Activated naive CD4-positive, alpha-beta T cell treated with anti-CD3 and anti-CD28 coated beads for 36 hours (primary cell): ENCODE data around the gene KCNIP1. TPM values are rescaled to one million over a fixed set of nuclear protein-coding genes. Genes with fewer than 3 reads are reported as not detected.

Experiments used
- CTCF ChIA-PET: fragments of 350-600 bp; sonication (Branson Sonifier 250); formaldehyde crosslinking; loops from one replicate; lab custom pipeline; 2021; ENCODE audit warnings: antibody characterized with exemption; lab: Charles Lee
- DNase-seq: peaks from one replicate; pipeline ENCODE4 v3.0.0-alpha.2; 2020
- H3K27ac Mint-ChIP-seq: one replicate; pipeline ENCODE4 v1.8.0; 2021; ENCODE audit warnings: mild to moderate bottlenecking, mixed read lengths
- H3K27me3 Mint-ChIP-seq: one replicate; pipeline ENCODE4 v1.8.0; 2021; ENCODE audit warnings: low read depth, mixed read lengths
- H3K36me3 Mint-ChIP-seq: one replicate; pipeline ENCODE4 v1.8.0; 2021; ENCODE audit warnings: low read depth, mixed read lengths
- H3K4me1 Mint-ChIP-seq: one replicate; pipeline ENCODE4 v1.8.0; 2021; ENCODE audit warnings: low read depth, mixed read lengths
- H3K4me3 Mint-ChIP-seq: one replicate; pipeline ENCODE4 v1.8.0; 2021; ENCODE audit warnings: mild to moderate bottlenecking, moderate library complexity, mixed read lengths
- H3K9me3 Mint-ChIP-seq: one replicate; pipeline ENCODE4 v1.8.0; 2021; ENCODE audit warnings: mixed read lengths
- intact Hi-C: fragments of 100-400 bp; cut with micrococcal nuclease; formaldehyde crosslinking; loops from one replicate; pipeline ENCODE4 v1.15.1; 2023
- total RNA-seq, 2 experiments: library from RNA; stranded (reverse); gene quantifications; one replicate each; pipeline ENCODE4 v1.2.3, GENCODE V29; 2021

KCNIP1 gene
- total RNA-seq, 2 experiments from 2014 or later = not detected

DNA sequence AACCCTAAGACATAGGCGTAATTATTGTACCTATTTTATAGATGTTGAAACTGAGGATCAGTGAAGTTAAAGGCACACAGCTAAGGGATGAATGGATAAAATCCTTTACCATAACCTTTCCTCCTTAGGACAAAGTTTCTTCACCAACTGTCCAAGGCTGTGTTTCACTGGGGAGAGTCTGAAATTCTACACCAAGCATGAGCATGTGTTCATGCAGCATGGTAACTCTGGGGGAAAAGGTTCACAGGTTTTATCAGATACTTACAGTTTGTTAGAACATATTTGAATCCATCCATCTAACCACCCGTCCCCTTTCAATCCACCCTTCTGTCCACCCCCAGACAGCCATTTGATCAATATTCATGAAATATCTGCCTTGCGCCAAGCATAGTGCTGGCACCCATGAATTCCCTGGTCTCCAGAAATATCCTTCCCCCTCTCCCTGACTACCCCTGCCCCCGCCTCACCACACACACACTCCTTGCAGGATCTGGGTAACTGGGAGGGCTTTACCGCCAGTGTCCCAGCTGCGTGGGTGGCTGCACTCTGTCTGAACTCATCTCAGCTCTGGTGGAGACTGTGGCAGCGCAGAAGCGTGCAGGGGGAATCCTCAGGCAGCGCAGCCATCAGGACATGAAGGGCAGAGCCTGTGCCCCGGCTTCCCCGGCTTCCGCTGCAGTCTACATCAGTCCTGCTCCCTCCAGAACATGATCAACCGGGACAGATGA, 6.3 kb upstream of the KCNIP1 start:
- no peaks in the 10 kb centered on the region for H3K9me3 Mint-ChIP-seq
- H3K4me1 Mint-ChIP-seq = no peaks in the 10 kb centered on the region
- DNase-seq = no peak
- no peak overlapping the region for H3K27ac Mint-ChIP-seq
- peaks cover 31% of the 10 kb centered on the region for H3K27me3 Mint-ChIP-seq
- CTCF ChIA-PET = no interaction called here
- intact Hi-C loops = no loop called here
- H3K4me3 Mint-ChIP-seq = no peak overlapping the region
- no peaks in the 10 kb centered on the region for H3K36me3 Mint-ChIP-seq

DNA sequence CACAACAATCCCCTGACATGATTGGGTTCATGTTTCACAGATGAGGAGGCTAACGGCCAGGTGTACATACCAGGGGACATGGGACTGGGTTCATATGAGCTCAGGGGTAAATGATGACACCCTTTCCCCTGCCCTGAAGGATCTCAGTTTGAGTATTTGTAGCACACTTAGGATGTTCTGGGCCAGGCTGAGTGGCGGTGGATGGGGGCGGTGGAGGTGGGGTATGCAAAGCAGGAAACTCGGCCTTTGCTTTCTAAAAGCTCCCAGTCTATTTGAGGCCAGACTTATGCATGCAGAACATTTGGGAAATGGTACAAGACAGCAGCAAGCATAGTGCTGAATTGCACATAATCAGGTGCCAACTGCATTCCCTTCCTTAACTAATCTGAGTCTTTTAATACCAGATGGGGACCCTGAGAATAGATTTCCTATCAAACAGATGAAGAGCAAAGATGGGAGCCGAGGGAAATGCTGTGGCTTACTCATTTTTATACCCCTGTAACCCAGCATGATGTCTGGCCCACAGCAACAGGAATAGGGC, 4.9 kb upstream of the KCNIP1 start:
- H3K27me3 Mint-ChIP-seq = peaks cover 36% of the 10 kb centered on the region
- intact Hi-C loops = no loop called here

DNA sequence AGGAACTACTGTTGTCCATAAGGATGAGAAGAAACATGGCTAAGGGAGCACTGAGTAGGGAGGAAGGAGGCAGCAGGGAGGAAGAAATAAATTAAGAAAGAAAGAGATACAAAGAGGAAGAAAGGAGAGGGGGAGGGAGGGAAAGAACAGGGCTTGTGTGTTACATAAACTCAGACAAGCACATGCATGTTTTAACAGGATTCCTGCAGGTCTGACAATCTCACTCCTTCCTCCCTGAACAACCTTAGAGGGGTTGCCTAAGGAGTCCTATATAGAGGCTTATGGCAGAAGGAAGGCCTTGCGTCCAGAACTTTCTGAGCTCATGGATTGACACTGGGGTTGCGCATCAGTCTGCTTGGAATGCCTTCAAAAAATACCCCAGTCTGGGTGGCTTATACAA, 4.2 kb upstream of the KCNIP1 start:
- CTCF ChIA-PET = no interaction called here
- Mint-ChIP-seq H3K36me3 (no peaks in the 10 kb centered on the region), H3K9me3 (no peaks in the 10 kb centered on the region), H3K27me3 (peaks cover 35% of the 10 kb centered on the region), H3K27ac (no peak overlapping the region), H3K4me3 (no peak overlapping the region), H3K4me1 (no peaks in the 10 kb centered on the region)
- no peak for DNase-seq
- intact Hi-C loops = no loop called here

More for the DNA sequence above, 4.9 kb upstream of the KCNIP1 start:
- H3K4me3 Mint-ChIP-seq = no peak overlapping the region
- CTCF ChIA-PET = no interaction called here
- no peaks in the 10 kb centered on the region for H3K9me3 Mint-ChIP-seq
- DNase-seq = no peak
- no peaks in the 10 kb centered on the region for H3K4me1 Mint-ChIP-seq
- H3K36me3 Mint-ChIP-seq = no peaks in the 10 kb centered on the region
- H3K27ac Mint-ChIP-seq = no peak overlapping the region

DNA sequence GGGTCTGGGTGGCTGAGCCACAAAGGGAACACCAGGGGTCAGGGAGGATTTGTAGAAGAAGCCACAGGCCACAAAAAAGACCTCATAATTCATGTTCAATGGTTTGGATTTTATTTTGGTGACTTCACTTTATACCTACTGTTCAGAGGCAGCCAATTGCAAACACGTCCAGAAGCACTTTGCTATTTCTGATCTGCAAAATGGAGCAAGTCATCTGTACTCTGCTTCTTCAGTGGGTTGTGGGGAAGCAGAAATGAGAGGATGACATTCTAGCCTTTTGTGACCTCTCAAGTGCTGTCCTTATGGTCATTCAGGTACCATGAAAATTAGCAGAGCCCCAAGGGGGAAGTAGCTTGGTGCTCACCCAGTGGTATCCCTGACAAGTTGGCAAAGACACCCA, 2.5 kb upstream of the KCNIP1 start:
- DNase-seq = no peak
- no peaks in the 10 kb centered on the region for H3K36me3 Mint-ChIP-seq
- no peak overlapping the region for H3K27ac Mint-ChIP-seq
- H3K27me3 Mint-ChIP-seq = peaks cover 38% of the 10 kb centered on the region
- CTCF ChIA-PET = no interaction called here
- intact Hi-C loops = no loop called here
- H3K4me3 Mint-ChIP-seq = no peak overlapping the region
- H3K4me1 Mint-ChIP-seq = no peaks in the 10 kb centered on the region
- no peaks in the 10 kb centered on the region for H3K9me3 Mint-ChIP-seq

DNA sequence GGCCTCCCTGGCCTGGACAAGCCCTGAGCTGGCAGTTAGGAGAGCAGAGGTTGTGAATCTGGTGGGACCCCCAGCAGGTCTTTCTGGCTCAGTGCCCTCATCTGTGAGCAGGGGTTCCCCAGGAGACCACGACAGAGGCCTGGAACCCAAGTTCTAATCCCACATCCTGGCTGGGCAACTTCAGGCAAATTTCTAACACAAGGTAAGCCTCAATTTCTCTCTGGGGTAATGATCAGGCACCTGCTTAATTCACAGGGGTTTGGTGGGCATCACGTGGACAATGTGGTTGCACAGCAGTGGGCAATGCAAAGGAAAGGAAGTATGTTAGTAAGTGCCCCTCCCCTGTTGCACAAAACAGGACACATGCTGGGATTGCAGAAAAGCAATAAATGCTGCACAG, 1.9 kb upstream of the KCNIP1 start:
- DNase-seq = no peak
- H3K27me3 Mint-ChIP-seq = peaks cover 37% of the 10 kb centered on the region
- CTCF ChIA-PET = no interaction called here
- no peaks in the 10 kb centered on the region for H3K9me3 Mint-ChIP-seq
- no peaks in the 10 kb centered on the region for H3K36me3 Mint-ChIP-seq
- intact Hi-C loops = no loop called here
- no peak overlapping the region for H3K27ac Mint-ChIP-seq
- H3K4me3 Mint-ChIP-seq = no peak overlapping the region
- H3K4me1 Mint-ChIP-seq = no peaks in the 10 kb centered on the region

DNA sequence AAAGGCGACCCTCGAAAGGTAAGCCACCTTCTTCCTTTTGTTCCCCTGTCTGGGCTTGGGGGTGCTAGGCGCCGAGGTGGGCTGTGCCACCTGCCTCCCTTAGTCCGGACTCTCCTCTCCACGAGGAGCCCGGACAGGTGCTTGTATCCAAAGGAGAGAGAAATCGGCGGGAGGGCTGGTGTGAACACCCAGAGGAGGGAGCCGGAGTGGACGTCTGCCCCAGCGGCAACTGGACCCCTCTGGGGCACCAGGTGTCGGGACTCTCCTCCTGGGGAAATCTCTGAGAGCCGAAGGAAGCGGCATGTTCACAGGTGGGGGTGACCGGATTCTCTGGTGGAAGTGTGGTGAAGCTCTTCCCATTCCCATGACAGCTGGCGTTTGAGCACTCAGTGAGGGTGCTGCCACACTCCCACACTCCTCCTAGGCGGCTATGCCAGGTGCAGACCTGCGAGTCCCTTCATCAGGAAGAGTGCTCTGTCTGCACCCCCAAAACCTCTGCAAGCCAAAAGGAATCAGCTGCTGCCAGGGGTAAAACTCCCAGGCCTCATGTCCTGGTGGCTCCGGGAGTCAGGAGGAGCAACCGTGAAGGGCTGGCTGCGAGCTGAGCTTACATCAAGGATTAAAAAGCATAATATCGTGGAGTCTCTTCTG, 921 bp downstream of the KCNIP1 start:
- Mint-ChIP-seq H3K27me3 (peaks cover 40% of the 10 kb centered on the region), H3K27ac (no peak overlapping the region), H3K9me3 (no peaks in the 10 kb centered on the region), H3K4me3 (no peak overlapping the region), H3K4me1 (no peaks in the 10 kb centered on the region), H3K36me3 (no peaks in the 10 kb centered on the region)
- DNase-seq = no peak
- intact Hi-C loops = no loop called here
- CTCF ChIA-PET = interaction anchor here (0.6 kb wide), 1 partner anchor 1790 kb away, joined by 3 read pairs; no protein-coding TSS in a partner anchor

DNA sequence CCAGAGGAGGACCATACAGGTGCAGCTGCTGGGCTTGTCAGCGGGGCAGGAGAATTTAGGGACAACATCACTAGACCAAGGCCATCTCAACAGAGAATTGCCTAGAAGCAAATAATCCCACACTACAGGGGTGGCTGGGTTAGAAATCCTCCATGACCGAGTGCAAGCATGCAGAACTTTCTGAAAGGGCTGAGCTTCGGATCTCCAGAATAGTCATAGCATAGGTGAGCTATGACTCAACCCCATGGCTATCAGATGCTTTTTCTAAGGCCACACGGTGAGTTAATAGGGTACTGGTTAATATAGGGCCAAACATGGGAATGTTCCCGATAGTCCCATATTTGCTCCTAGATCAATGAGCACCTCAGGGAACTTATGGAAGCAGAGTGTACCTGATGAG, 4.2 kb downstream of the KCNIP1 start:
- no peak overlapping the region for H3K4me3 Mint-ChIP-seq
- no peak overlapping the region for H3K27ac Mint-ChIP-seq
- no peaks in the 10 kb centered on the region for H3K4me1 Mint-ChIP-seq
- DNase-seq = no peak
- intact Hi-C loops = no loop called here
- H3K27me3 Mint-ChIP-seq = peaks cover 21% of the 10 kb centered on the region
- CTCF ChIA-PET = no interaction called here
- no peaks in the 10 kb centered on the region for H3K9me3 Mint-ChIP-seq
- no peaks in the 10 kb centered on the region for H3K36me3 Mint-ChIP-seq

DNA sequence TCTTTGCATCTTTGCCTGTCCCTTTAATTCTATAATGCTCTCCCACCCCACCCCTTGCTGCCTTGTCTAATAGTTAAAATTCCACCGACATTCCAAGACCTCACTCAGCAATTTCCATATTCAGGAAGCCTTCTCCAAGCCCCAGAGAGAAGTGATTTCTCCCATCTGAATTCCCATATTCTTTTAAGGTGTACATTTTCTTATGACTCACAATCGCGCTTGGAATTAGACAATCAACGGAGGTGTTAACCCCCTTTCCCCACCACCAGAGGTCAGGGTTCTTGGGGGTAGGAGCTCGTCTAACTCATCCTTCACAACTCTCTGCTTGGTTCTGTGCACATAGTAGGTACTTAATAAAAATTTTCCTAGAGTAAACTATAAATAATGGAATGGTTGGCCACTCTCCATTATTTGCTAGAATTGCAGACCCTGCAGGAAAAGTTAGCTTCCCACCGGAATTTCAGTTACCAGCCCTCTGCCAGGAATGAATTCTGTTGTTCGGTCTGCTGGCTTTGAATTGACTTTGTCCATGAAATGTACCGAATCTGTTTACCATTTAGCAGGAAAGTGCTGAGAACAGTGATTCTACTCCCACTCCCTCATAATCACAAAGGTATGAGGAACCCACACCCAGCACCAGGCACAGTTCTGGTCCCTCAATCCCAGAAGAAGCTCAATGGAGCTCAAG, 5.0 kb downstream of the KCNIP1 start:
- CTCF ChIA-PET = interaction anchor here (0.5 to 0.9 kb wide), 2 partner anchors 112 to 826 kb away, joined by 3 to 5 read pairs; no protein-coding TSS in a partner anchor

DNA sequence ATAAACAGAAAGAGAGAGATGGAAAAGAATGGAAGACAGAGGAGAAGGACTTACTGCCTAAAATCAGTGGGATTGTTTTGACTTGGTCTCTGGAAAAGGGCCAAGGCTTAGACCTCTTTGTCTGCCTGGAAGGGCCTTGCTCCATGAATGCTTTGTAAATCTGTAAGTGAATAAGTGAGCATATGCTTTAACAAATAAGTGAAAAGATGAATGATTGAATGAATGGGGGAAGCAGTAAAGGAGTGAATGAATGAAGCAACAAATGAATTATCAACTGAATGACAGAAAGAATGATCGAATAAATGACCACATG, 5.5 kb downstream of the KCNIP1 start:
- H3K4me3 Mint-ChIP-seq = no peak overlapping the region
- DNase-seq = no peak
- peaks cover 17% of the 10 kb centered on the region for H3K27me3 Mint-ChIP-seq
- H3K36me3 Mint-ChIP-seq = no peaks in the 10 kb centered on the region
- H3K27ac Mint-ChIP-seq = no peak overlapping the region
- intact Hi-C loops = no loop called here
- H3K9me3 Mint-ChIP-seq = no peaks in the 10 kb centered on the region
- no peaks in the 10 kb centered on the region for H3K4me1 Mint-ChIP-seq
- CTCF ChIA-PET = interaction anchor here (0.5 to 0.9 kb wide), 2 partner anchors 112 to 825 kb away, joined by 3 to 5 read pairs; no protein-coding TSS in a partner anchor

More for the DNA sequence above, 5.0 kb downstream of the KCNIP1 start:
- H3K27me3 Mint-ChIP-seq = peaks cover 17% of the 10 kb centered on the region
- H3K4me1 Mint-ChIP-seq = no peaks in the 10 kb centered on the region
- intact Hi-C loops = no loop called here
- DNase-seq = no peak
- no peak overlapping the region for H3K4me3 Mint-ChIP-seq
- no peak overlapping the region for H3K27ac Mint-ChIP-seq
- H3K36me3 Mint-ChIP-seq = no peaks in the 10 kb centered on the region
- no peaks in the 10 kb centered on the region for H3K9me3 Mint-ChIP-seq

DNA sequence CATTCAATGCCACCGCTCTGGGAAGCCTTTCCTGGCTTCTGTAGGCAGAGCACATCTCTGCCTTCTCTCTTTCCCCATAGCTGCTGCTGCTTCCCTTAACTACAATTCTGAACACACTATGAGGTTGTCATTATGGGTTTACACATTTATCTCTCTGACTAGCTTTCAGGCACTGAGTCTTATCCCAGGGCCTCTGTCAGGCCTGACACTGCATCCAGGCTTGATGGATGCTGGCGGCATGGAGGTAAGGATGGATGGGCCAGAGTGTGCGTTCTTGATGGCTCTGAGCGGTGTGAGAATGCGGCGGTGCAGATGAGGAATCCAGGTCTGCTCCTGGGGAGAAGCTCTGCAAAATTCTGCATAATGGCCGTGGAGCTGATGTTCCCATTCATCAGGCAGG, 6.3 kb downstream of the KCNIP1 start:
- no peaks in the 10 kb centered on the region for H3K4me1 Mint-ChIP-seq
- intact Hi-C loops = no loop called here
- H3K27ac Mint-ChIP-seq = no peak overlapping the region
- no peaks in the 10 kb centered on the region for H3K36me3 Mint-ChIP-seq
- H3K9me3 Mint-ChIP-seq = no peaks in the 10 kb centered on the region
- no peak for DNase-seq
- no peak overlapping the region for H3K4me3 Mint-ChIP-seq
- peaks cover 11% of the 10 kb centered on the region for H3K27me3 Mint-ChIP-seq
- CTCF ChIA-PET = interaction anchor here (1.3 kb wide), 1 partner anchor 89 kb away, joined by 3 read pairs; no protein-coding TSS in a partner anchor

DNA sequence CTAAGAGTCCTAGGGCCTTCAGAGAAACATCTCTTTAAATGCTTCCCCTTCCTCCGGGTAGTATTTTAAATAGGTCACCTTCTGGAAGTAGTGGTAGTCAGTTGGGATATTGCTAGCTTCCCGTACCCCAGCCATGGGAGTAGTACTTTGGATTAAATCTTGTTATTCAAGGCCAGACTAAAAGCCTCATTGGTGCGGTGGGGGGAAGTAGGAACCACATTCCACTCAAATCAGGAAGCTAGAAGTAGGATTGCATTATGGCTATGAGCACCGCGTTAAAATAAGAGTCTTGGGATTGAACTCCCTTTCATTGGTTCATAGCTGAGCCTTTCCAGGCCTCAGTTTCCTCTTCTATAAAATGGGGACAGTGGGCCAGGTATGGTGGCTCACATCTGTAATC, 6.7 kb downstream of the KCNIP1 start:
- Mint-ChIP-seq H3K36me3 (no peaks in the 10 kb centered on the region), H3K4me3 (no peak overlapping the region), H3K27me3 (peaks cover 6% of the 10 kb centered on the region), H3K9me3 (no peaks in the 10 kb centered on the region), H3K4me1 (no peaks in the 10 kb centered on the region), H3K27ac (no peak overlapping the region)
- intact Hi-C loops = no loop called here
- CTCF ChIA-PET = interaction anchor here (1.3 kb wide), 1 partner anchor 89 kb away, joined by 3 read pairs; no protein-coding TSS in a partner anchor
- DNase-seq = no peak

DNA sequence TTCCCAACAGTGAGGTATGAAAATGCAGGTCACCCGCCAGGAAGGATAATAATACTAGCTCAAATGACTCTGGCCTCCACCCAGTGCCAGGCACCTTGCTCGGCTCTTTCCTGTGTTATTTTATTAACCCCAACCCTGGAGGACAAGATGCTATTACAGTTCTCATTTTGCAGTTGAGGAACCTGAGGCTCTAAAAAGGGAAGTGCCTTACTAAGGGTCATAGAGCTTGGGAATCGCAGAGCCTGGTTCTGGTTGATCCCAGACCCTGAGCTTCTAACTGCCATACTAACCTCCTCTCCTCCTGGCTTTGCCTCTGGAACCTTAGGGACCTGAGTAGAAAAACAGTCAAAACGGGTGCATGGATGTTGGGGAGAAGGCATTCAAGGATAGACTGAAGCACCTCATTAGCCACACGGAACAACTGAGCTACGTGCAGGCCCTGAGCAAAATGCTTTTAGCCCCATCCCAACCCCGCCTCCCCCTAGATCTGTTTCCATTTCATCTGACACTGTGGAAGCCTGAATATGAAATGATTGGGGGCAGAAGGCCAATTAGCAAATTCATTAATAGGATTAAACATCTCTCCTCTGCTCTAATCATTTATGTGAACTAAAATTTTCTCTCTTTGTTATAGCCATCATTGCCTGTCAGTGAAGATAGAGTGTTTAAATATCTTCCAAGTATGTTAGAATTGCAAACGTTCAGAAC, 7.9 kb downstream of the KCNIP1 start:
- H3K9me3 Mint-ChIP-seq = no peaks in the 10 kb centered on the region
- no peak overlapping the region for H3K27ac Mint-ChIP-seq
- H3K27me3 Mint-ChIP-seq = peaks cover 2% of the 10 kb centered on the region
- no peak overlapping the region for H3K4me3 Mint-ChIP-seq
- intact Hi-C loops = no loop called here
- DNase-seq = no peak
- no peaks in the 10 kb centered on the region for H3K4me1 Mint-ChIP-seq
- H3K36me3 Mint-ChIP-seq = no peaks in the 10 kb centered on the region
- CTCF ChIA-PET = no interaction called here
